GM12865 (cell line): ENCODE results near the gene SRCIN1.

Experiments
- DNase-seq: peaks from one replicate; pipeline ENCODE4 v3.0.0; 2010; ENCODE audit warnings: low read depth
- H3K4me3 ChIP-seq: 2 replicates; pipeline ENCODE4 v1.5.1; 2011; ENCODE audit warnings: mild to moderate bottlenecking, low read depth, low read length, control low read depth
- TF ChIP-seq, protein P1 (sequence below): IDR thresholded peaks from 2 replicates; pipeline ENCODE4 v1.5.1; 2011; ENCODE audit warnings: low read length, control low read depth, low read depth, inconsistent platforms; ENCODE audit not compliant: insufficient read depth; ENCODE audit errors: missing control alignments

SRCIN1 gene

DNA sequence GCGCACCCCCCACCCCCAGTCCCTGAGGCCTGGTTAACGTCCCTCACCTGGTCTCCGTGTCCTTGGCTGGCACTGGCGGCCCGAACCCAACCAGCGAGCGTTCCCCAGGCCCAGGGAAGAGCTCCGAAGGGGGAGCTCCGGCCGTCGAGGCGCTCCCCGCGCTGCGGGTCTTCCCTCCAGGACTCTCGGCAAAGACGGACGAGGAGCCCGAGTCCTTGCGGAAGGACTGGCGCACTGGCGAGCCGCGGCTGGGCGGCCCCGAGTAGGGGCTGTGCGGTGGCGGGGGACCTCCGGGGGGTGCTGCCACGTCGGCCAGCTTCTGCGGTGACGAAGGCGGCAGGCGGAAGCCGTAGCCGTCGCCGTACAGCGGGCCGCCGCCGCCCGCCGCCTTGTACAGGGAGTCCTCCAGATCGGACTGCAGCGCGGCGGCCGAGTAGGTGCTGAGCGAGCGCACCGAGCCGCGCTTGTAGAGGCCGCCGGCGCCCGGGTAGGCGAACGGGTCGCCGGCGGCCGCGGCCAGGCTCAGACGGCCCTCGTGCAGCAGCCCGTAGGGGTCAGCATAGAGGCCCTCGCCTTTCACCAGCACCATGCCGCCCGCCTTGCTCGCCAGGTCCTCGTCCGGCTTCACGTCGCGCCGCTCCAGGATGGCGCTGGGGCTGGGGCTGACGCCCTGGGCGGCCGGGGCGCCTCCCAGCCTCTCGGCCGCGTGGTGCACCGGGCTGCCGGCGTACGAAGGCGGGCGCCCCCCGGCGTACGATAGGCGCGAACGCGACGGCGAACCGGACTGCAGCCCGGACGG lies 44.1 kb downstream of the SRCIN1 start:
- TF ChIP-seq, protein P1, sequence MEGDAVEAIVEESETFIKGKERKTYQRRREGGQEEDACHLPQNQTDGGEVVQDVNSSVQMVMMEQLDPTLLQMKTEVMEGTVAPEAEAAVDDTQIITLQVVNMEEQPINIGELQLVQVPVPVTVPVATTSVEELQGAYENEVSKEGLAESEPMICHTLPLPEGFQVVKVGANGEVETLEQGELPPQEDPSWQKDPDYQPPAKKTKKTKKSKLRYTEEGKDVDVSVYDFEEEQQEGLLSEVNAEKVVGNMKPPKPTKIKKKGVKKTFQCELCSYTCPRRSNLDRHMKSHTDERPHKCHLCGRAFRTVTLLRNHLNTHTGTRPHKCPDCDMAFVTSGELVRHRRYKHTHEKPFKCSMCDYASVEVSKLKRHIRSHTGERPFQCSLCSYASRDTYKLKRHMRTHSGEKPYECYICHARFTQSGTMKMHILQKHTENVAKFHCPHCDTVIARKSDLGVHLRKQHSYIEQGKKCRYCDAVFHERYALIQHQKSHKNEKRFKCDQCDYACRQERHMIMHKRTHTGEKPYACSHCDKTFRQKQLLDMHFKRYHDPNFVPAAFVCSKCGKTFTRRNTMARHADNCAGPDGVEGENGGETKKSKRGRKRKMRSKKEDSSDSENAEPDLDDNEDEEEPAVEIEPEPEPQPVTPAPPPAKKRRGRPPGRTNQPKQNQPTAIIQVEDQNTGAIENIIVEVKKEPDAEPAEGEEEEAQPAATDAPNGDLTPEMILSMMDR = no peak
- H3K4me3 ChIP-seq = no peak overlapping the region
- DNase-seq = no peak

GRCh38 chr17:38560503-38561318 lies 45.0 kb downstream of the SRCIN1 start:
- TF ChIP-seq, protein P1 = no peak

DNA sequence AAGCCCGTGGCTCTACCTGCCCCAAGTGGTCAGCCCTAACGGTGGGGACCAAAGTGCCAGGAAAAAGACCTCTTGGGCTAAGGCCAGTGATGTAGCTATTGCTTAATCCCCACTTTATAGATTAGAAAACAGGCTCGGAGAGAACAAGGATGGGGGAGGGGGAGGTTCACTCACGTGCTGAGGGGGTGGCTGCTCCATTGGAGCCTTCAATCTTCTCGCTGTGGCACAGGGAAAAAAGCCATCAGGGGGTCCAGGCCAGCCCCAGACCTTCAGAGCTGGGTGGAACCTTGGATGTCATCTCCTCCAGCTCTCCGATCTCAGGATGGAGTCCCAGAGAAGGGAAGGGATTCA lies 45.9 kb downstream of the SRCIN1 start:
- no peak overlapping the region for H3K4me3 ChIP-seq
- DNase-seq = no peak
- TF ChIP-seq, protein P1 = no peak

More at GRCh38 chr17:38560503-38561318, 45.0 kb downstream of the SRCIN1 start:
- DNase-seq = no peak
- no peak overlapping the region for H3K4me3 ChIP-seq

GRCh38 chr17:38559051-38559879 lies 46.5 kb downstream of the SRCIN1 start:
- TF ChIP-seq, protein P1 = peak; percentile 46
- peak; percentile 91 for DNase-seq
- peak overlapping the region; percentile 69 for H3K4me3 ChIP-seq

GRCh38 chr17:38558728-38559050 lies 47.1 kb downstream of the SRCIN1 start:
- TF ChIP-seq, protein P1 = no peak
- H3K4me3 ChIP-seq = peak overlapping the region; percentile 69
- DNase-seq = no peak

DNA sequence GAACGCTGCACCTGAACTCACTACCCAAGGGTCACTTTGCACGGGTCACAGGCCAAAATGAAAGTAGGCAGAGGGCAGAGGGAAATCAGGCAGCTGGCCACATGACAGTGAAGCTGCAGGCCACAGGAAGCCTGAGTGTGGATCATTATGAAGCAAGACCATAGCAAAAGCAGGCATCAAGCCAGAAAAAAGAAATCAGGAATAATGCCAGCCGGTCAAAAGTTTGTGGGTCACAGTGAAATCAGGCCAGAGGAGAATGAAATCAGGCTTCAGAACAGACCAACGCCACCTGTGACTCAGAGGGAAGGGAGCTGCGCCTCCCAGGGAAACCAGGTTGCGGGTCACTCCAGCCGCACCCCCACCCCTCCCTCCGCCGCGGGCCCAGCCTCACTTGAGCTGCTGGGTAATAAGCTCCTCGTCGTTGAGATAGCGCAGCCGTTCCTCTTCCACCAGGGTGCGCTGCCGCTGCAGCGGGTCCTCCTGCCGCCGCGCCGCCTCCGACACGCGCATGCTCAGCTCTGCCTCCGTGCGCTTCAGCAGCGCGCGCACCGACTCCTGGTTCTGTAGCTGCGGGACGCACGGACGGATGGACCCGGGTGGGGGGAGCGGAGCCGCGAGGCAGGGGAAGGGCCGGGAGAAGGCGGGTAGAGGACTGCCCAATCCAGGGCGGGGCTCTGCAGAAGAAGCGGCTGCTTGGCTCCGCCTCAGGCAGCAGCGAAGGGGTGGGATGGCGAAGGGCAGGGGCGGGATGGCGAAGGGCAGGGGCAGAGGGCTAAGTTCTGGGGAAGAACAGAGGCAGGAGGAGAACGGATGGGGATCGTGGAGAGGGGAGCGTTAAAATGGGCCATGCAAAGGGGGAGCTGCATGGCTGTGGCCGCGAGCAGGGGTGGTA lies 47.7 kb downstream of the SRCIN1 start:
- H3K4me3 ChIP-seq = peak overlapping the region; percentile 69
- TF ChIP-seq, protein P1 = peak; percentile 97
- DNase-seq = peak; percentile 93
